HPDE6-E6E7 (cell line): Measurements from ENCODE around the gene IDH1.
A peak's percentile ranks its signal among the peaks of the same experiment; 100 is the strongest.
"Not testable (repeated sequence)": the region's sequence is repeated elsewhere in the genome, so short reads cannot be mapped to it uniquely, and the experiment has no call there.

Source experiments
- DNase-seq: peaks from one replicate; pipeline ENCODE4 v3.0.0; 2011; ENCODE audit warnings: missing footprints; ENCODE audit errors: extremely low spot score

IDH1 gene

DNA sequence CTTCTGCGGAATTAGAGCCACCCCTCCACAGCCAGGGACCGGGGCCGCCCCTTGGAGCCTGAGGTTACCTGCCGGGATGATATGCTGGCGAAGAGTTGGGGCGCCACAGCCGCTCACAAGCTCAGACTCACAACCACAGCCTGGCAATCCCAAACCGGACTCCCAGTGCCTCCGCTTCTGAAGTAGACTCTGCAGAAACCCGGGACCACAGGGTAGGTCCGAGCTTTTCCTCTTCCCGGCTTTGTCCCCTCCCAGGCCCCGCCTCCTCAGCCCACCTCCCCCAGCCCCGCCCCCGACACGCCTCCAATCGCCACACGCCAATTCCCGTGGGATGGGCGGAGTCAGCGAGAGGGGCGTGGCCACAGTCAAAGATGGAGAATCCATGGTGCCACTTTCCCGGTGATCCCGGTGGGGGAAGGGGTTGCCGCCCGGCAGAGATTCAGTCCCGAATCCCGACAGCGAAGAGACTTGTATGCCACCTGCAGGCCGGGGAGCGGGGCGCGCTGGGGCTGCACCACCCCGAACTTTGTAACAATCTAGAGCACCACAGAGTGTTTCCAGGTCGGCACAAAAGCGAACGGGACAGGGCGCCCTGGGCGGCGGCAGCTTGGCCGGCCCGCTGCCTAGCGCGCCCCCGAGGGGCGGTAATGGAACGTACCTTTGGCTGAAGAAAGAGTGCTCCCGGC, at the start of gene IDH1:
Gene IDH1 (minus strand): TSS at position 201 of the 686 bp plus-strand sequence. CDS start 3,520 bp downstream, outside the sequence.
- DNase-seq, result peak; percentile 84

DNA sequence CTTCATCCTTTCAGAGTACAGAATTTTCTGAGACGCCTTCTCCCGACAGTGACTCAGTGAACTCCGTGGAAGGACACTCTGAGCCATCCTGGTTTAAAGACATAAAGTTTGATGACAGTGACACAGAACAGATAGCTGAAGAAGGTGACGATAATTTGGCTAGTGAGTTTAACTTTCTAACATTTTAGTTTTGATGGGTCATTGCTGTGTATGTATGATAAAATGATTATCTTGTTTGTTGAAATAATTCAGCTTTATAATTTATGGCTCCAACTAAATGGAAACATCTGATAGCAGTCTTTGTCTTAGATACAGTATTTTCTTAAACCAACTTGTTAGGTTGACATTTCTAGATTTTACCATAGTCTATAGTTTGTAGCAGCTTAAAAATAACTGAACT, 49.3 kb upstream of the IDH1 start:
- no peak for DNase-seq

DNA sequence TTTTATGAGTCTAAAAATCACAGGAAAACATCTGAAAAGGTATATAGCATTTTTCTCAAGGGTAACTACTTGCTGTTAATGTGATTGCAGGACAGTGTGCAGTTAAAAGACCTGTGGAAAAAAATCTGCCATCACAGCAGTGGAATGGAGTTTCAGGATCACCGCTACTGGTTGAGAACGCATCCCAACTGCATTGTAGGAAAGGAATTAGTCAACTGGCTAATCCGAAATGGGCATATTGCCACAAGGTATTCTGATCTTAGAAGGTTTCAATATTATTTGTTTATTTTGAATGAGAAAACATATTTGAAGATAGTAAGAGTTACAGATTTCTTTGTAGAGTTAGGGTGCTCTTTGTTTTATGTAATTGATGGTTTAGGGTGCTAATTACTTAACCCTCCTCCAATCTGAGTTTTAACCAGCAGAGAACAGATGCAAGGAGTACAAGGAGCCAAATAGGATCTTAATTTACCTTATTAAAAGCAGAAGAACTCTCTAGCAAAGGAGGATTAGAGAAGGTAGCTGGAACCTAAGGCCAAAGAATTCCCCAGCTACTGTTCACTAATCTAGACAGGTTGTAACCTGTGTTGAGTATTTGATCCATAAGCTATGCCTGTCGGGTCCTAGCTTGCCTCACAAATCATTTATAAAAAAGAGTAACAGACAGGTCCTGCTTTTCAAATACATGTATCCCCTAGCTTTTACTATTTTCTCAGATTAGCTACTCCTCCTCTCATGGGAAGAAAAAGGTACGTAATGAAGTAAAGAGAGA, 46.2 kb upstream of the IDH1 start:
- DNase-seq, result peak; percentile 53

DNA sequence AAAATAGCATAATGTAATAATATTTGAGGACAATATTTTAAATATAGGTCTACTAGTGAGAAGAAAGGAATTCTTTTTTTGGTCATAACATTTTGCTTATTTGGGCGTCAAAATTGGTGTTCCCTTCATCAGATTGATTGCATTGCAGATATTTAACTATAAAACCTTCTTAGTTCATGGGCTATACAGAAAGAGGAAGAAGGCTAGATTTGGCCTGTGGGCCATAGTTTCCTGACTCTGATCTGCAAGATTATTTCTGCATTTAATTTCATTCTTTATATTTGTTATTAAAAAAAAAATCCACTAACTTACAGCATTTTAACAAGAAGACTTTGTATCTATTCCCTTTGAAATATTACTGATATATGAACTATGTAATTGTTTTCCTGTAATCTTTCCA, 43.1 kb upstream of the IDH1 start:
- no peak for DNase-seq

DNA sequence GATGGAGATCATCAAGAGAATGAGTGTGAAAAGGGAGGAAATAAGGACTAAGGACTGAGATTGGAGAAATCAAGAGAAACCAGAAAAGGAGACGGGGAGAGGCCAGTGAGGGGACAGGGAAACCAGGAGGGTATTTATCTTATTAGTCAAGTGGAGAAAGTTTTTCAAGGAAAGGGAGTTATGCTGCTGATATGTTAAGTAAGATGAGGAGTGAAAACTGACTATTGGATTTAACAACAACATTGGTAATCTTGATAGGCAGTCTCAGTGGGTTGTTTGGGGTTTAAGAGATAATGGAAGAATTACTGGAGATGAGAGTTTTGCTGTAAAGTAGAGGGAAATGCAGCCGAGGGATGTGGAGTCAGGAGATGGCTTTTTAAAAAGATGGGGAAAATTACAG, 41.7 kb upstream of the IDH1 start:
- no peak for DNase-seq

DNA sequence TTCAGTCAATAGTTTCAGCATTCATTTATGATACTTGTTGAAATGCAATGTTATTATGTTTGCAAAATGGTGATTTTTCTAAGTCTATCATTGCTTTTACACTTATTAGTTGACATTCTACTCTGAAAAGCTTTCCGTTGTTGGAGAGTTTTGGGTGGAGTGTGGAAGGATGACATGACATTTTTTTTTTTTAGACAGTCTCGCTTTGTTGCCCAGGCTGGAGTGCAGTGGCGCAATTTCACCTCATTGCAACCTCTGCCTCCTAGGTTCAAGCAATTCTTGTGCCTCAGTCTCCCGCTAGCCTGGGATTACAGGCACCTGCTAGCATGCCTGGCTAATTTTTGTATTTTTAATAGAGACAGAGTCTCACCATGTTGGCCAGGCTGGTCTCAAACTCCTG, 41.0 kb upstream of the IDH1 start:
- DNase-seq, result no peak

DNA sequence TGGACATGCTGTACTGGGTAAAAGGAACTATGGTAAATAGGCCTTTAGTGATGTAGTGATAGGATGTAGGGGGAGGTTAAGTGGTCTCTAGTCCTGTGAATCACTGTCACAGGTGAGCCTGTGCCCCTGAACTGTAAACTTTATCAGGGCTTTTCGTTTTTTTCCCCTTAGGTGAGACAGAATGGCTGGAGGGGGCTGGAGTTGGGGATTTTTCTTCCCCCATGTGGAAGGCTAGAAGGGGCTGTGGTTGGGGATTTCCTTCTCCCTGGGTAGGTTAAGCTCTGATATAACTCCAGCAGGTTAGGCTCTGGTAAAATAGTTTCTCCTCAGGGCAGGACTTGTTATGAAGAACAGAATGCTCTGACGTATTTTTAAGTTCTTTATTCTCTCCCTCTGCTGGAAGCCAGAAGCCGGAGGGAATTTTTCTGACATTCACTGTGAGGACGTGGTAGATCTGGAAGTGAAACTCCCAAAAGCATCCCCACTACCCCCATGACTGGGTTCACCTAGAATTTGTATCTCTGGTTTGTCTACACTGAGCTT, 39.7 kb upstream of the IDH1 start:
- DNase-seq, result no peak

DNA sequence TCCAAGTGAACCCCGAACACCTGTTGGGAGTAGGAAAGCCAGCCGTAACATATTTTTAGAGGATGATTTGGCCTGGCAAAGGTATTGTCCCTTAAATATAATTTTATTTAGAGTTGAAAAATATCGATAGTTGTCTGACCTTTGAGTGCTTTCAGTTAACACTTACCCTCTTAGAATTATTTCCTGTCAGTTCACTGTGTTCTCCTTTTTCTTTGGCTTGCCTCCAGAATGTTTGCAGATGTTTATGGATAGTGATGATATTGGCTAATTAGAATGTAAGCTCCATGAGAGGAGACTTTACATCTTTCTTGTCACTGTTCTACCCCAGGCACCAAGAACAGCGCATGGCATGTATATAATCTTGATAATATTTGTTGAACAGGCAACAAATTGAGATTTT, 31.0 kb upstream of the IDH1 start:
- no peak for DNase-seq

DNA sequence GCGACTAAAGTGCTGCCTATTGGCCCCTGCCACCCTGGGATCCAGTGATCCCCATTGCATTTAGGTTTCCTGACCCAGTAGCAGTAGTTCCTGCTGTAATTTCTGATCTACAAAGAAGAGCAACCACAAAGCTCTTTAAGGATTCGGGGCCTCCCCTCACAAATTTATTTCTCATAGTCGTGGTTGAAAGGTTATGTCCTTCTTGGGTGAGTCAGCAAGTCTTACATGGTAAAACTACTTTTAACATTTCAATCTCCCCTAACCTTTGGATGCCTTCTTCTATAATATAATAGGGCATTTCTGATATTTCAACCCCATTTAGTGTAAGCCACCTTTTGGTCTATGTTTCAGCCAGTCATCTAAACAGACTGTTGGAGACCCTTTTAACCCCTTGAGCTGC, 26.1 kb upstream of the IDH1 start:
- DNase-seq, result no peak

DNA sequence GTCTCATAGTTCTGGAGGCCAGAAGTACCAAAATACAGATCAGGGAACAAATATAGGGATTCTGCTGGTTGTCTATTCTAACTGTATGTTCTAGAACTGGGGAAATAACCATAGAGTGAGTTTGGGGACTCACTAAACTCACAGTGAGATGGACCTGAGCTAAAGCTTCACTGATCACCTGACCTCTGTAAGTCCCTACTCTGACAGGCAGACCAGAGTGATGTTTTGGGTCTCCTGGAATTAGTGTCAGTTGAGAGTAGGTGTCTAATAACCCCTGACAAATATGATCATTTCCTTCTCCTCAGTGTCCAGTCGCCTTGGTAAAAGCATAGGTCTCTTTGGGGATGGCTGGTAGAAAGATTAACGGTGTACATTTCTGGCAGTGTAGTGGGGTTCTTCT, 25.4 kb upstream of the IDH1 start:
- DNase-seq, result no peak

DNA sequence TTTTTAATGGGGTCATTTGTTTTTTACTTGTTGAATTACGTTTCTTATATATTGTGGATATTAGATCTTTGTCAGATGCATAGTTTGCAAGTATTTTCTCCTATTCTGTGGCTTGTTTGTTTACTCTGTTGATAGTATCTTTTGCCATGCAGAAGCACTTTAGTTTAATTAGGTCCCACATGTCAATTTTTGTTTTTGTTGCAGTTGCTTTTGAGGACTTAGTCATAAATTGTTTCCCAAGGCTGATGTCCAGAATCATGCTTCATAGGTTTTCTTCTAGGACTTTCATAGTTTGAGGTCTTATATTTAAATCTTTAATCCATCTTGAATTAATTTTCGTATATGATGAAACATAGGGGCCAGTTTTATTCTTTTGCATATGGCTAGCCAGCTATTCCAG, 24.4 kb upstream of the IDH1 start:
- no peak for DNase-seq

DNA sequence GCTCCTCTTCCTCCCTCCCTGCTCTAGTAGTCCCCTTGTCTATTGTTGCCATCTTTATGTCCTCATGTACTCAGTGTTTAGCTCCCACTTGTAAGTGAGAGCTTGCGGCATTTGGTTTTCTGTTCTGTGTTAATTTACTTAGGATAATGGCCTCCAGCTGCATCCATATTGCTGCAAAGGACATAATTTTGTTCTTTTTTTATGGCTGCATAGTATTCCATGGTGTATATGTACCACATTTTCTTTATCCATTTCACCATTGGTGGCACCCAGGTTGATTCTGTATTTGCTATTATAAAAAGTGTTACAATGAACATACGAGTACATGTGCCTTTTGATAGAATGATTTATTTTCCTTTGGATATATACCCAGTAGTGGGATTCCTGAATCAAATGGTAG, 23.7 kb upstream of the IDH1 start:
- no peak for DNase-seq

DNA sequence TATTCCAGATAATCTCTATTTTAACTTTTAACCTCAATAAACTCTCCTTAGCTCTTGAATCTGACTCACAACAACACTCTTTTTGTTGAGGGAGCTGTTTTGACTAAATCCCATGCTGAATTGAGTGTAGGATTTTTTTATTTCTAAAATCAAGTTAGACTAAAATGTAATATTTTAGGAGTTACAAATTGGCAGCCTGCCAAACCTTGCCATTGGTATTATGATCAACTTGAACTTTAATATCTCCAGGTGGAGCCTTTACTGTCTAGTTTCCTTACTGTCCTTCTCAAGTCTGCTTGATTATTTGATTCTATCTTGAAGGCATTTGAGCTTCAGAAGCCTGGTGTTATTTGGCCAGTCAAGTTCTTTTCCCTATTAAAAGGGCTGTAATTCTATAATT, 19.9 kb upstream of the IDH1 start:
- no peak for DNase-seq

DNA sequence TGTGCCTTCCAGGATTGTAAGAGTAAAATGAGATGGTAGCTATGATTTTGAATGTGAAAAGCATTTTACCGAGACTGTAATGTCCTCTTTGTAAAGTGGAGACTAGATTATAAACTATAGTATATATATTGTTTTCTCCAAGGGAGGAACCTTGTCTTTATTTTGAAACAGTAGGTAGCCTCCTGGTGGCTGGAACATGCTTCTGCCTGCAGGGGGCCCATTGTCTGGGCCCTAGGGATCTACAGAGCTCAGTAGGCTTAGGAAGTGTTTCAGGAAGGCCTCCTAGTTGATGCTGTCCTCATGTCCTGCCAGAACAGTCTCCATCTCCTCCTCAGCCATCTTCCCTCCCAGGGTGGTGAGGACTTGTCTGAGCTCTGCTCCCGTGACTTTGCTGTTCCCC, 14.2 kb upstream of the IDH1 start:
- DNase-seq, result no peak

DNA sequence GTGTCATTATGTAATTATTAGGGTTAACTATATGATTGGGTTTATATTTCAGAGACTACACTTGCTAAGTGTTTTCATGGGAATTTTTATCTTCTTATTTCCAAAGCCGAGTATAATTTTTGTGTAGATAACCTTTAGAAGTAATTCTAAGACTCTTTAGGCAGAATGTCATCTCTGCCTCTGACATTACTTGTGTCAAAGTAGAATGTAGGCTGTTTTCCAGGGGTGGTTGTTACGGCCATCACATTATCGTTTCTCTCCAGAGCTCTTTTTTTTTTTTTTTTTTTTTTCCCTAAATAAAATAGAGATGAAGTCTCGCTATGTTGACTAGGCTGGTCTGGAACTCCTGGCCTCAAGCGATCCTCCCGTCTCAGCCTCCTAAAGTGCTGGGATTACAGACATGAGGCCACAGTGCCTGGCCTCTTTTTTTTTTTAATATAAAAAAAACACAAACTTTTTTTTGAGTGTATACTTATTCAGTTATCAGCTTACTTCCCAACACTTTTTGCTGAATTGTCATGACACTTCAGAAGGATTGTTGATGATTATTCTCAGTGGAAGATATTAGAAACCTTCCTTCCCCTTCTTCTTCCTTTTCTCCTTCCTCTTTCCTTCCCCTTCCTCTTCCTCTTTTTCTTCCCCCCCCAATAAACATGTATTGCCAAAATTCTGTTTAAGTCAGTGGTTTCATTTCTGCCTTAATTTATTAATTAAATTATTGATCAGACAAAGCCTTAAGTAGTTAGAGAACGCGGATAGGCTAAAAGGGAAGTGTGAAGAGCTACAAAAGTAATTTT, 13.5 kb upstream of the IDH1 start:
- no peak for DNase-seq

DNA sequence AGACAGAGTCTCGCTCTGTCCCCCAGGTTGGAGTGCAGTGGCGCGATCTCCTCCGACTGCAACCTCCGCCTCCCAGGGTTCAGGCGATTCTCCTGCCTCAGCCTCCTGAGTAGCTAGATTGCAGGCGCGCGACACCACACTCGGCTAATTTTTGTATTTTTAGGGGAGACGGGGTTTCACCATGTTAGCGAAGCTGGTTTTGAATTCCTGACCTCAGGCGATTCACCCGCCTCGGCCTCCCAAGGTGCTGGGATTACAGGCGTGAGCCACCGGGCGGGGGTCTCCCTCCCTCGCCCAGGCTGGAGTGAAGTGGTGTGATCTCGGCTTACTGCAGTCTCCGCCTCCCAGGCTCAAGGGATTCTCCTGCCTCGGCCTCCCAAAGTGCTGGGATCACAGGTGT, 12.7 kb upstream of the IDH1 start:
- DNase-seq, result not testable (repeated sequence)

DNA sequence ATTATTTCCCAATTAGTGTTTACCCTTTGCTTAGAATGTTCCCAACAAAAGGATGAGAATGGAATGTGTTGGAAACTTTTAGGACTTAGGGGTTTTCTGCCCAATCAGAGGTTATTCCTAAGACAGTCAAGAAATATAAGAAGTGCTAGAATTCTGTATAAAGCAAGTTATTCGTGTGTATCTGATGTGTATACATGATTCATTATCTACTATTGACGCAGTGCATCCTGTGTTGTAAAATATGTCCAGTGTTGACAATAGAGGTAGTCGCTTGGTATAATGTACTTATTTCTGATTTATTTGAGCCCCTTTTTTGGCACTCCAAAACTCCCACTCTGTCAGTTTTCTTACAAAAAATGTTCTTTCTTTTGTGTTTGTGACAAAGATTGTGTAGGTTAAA, 12.1 kb upstream of the IDH1 start:
- DNase-seq, result no peak

DNA sequence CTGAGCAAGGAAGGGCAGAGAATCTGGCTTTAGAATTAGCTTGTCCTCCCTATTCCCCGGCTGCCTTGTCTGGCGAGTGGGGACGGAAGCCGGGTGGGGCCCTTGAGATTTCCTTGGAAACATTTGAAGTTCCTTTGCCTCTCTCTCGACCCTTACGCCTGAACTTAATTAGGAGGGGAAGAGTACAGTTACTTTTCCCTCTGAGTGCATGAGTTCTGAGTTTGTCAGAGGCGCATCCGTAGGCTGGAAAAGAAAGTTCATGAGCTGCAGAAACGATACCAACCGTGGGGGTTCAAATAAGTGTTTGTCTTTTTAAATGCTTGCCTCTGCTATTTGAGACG, 11.7 kb upstream of the IDH1 start:
- no peak for DNase-seq

DNA sequence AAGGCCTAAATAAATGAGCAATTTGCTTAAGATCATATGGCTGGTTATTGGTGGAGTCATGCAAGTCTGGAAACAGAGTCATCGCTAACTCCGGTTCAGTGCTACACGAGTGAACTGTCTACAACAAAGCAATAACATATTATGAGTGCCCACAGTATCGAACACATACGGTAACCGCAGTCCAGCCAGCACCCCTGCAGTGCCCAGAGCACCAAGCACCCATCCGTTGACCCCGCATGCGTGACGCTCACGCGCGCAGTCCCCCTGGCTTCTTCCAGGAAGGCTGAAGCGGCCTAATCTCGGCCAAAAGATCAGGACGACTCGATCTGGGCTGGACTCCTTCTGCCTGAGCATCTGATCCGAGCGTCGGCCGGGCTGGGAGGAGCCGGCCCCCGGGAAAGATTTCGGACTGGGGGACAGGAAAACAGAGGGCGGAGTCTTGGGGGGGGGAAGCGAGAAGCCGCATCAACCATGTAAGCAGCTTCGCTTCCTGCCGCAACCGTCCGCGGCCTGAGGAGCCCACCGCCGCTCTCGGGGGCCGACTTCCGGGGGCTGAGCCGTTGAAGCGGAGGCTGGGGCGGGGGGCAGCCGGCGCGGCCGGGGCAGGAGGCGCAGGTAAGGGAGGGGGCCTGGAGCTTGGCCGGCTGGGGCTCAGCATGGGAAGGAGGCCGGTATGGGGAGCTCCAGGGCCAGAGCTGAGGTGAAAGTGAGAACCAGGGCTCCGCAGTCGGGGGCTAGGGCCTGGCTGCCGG, 11.1 kb upstream of the IDH1 start, which contains the start of gene PIKFYVE:
Gene PIKFYVE (plus strand): TSS at position 455 of the 752 bp plus-strand sequence. CDS start 5,265 bp downstream, outside the sequence.
- DNase-seq, result peak; percentile 96

DNA sequence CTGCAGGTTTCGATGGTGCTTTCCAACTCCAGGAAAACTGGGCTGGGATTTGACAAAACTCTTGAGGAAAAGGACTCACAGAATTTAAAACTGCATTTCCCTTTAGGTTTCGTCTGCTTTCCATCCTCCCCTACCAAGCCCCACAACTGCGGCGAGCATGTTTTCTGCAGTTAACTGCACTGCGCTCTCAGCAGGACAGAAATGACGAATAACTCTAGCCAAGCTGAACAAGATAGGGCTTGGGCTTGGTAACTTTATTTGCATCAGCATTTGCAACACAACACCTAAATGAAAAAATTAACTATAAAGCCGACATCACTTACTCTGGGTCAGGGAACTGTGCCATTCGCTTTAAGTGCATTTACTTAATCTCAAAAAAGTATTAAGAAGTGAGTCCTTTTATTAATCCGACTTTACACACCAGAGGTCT, 10.5 kb upstream of the IDH1 start:
- DNase-seq, result no peak
